Measurements from ENCODE around the gene HSDL1.

GRCh38 chr16:84178892-84179611 lies 34.1 kb upstream of the HSDL1 start:
- TF ChIP-seq GABPA (IDR thresholded peaks at IDR 0.05 in 1 of 2, conservative IDR thresholded peaks at IDR 0.05 in 1 of 2) (no peak), CTCF (IDR thresholded peaks at IDR 0.05; ENCODE audit: low read depth, low read length, missing input control) (no peak), FOXA1 (IDR thresholded peaks at IDR 0.05) (no peak), JUND (IDR thresholded peaks at IDR 0.05) (no peak), EGR1 (IDR thresholded peaks at IDR 0.05; ENCODE audit: low read depth in 2 of 2) (no peak), TAF1 (conservative IDR thresholded peaks at IDR 0.05) (no peak), ZBTB33 (IDR thresholded peaks at IDR 0.05) (no peak), RAD21 (IDR thresholded peaks at IDR 0.05) (no peak), YY1 (IDR thresholded peaks at IDR 0.05) (no peak), FOXA2 (IDR thresholded peaks at IDR 0.05) (no peak)
- TF ChIP-seq, protein P1, sequence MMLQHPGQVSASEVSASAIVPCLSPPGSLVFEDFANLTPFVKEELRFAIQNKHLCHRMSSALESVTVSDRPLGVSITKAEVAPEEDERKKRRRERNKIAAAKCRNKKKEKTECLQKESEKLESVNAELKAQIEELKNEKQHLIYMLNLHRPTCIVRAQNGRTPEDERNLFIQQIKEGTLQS (IDR thresholded peaks at IDR 0.05), result no peak
- TF ChIP-seq, protein P2, sequence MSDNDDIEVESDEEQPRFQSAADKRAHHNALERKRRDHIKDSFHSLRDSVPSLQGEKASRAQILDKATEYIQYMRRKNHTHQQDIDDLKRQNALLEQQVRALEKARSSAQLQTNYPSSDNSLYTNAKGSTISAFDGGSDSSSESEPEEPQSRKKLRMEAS (IDR thresholded peaks at IDR 0.05), result no peak
